CD4-positive, CD25-positive, alpha-beta regulatory T cell (primary cell): ENCODE measurements around the gene STK39. TPM values are rescaled to one million over a fixed set of nuclear protein-coding genes. Genes with fewer than 3 reads are reported as not detected.

Experiments used
- ATAC-seq, 2 donors: fragments of 150-1000 bp; cut with Tn5 transposase; one replicate each; pipeline ENCODE4 v1.10.0; 2021; ENCODE audit warnings: low read depth in 2 of 2, moderate number of reproducible peaks in 2 of 2, moderate library complexity in 1 of 2
- DNase-seq, 3 donors: peaks; one replicate each; pipeline versions ENCODE4 v3.0.0 to v3.0.0-alpha.2; 2012 to 2022; ENCODE audit warnings: mixed read lengths in 1 of 3
- H3K27ac ChIP-seq: one replicate; pipeline ENCODE4 v1.7.0; 2013; ENCODE audit warnings: mild to moderate bottlenecking, low read length; ENCODE audit not compliant: insufficient read depth, poor library complexity, severe bottlenecking
- H3K27me3 ChIP-seq: one replicate; pipeline ENCODE4 v1.7.0; 2013; ENCODE audit warnings: low read length; ENCODE audit not compliant: control insufficient read depth, insufficient read depth
- H3K36me3 ChIP-seq: one replicate; pipeline ENCODE4 v1.7.0; 2013; ENCODE audit warnings: mild to moderate bottlenecking, low read length, moderate library complexity; ENCODE audit not compliant: control insufficient read depth, insufficient read depth
- H3K4me1 ChIP-seq: 2 replicates; pipeline ENCODE4 v1.7.0; 2013; ENCODE audit warnings: mild to moderate bottlenecking, low read length; ENCODE audit not compliant: insufficient read depth, control insufficient read depth, poor library complexity, severe bottlenecking
- H3K4me3 ChIP-seq: one replicate; pipeline ENCODE4 v1.7.0; 2013; ENCODE audit warnings: low read depth, mild to moderate bottlenecking, low read length, moderate library complexity
- H3K9me3 ChIP-seq, 2 experiments: 1 replicate in 1 of 2; 2 replicates in 1 of 2; pipeline ENCODE4 v1.7.0; 2013; ENCODE audit warnings: low read length in 2 of 2, mild to moderate bottlenecking in 1 of 2, moderate library complexity in 1 of 2; ENCODE audit not compliant: control insufficient read depth in 2 of 2
- H3K27ac Mint-ChIP-seq, 3 donors: one replicate each; pipeline ENCODE4 v1.8.0; 2020 to 2022; ENCODE audit warnings: mild to moderate bottlenecking in 3 of 3, mixed read lengths in 3 of 3, moderate library complexity in 2 of 3
- H3K27me3 Mint-ChIP-seq: one replicate; pipeline ENCODE4 v1.8.0; 2022; ENCODE audit warnings: mild to moderate bottlenecking, mixed read lengths
- H3K36me3 Mint-ChIP-seq: one replicate; pipeline ENCODE4 v1.8.0; 2020; ENCODE audit warnings: mixed read lengths
- H3K4me1 Mint-ChIP-seq, 4 donors: one replicate each; pipeline ENCODE4 v1.8.0; 2020 to 2022; ENCODE audit warnings: mixed read lengths in 4 of 4, mild to moderate bottlenecking in 1 of 4
- H3K4me3 Mint-ChIP-seq, 4 donors: one replicate each; pipeline ENCODE4 v1.8.0; 2020 to 2022; ENCODE audit warnings: mild to moderate bottlenecking in 4 of 4, mixed read lengths in 4 of 4, moderate library complexity in 3 of 4
- H3K9me3 Mint-ChIP-seq, 7 donors: one replicate each; pipeline ENCODE4 v1.8.0; 2020 to 2022; ENCODE audit warnings: mixed read lengths in 7 of 7, mild to moderate bottlenecking in 3 of 7, moderate library complexity in 2 of 7
- polyA plus RNA-seq, 4 donors: library from polyadenylated mRNA; unstranded; fragments of 300-500 nt; fragmentation: Illumina TruSeq; gene quantifications; one replicate each; pipeline ENCODE4 v1.2.3, GENCODE V29; 2021
- total RNA-seq: library from RNA; stranded (reverse); gene quantifications from one replicate; pipeline ENCODE4 v1.2.3, GENCODE V29; 2022

STK39 gene
- total and polyA plus RNA-seq, 5 donors from 2014 or later = 4.4 to 27.2 (median 7.6) TPM

DNA sequence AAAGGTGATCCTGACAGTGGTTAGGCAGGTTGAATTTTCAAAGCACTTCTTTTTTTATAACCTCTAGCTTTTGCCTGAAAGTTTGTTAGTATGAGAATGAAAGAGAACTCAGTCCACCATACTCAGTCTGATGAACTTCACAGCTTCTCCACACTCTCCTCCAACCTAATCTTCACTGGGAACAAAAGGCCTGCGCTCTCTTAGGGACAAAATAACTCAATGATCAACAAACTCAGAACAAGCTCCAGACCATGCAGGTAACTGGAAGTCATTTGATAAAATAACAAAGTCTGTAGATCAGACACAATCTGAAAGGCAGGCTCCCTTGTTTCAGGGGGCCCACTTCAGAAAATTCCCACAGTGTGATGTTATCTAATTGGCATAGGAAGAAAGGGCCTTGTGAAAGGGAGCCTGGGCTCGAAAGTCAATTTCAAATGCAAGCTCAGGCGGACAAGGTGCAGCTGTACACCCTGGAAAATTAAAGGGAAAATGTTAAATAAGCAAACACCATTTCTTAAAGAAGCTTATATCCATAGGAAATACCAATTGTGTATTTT lies 142.2 kb downstream of the STK39 start:
- H3K4me1 Mint-ChIP-seq = peaks cover 0 to 8% (median 4%) of the 10 kb centered on the region in 4 donors
- no peak overlapping the region for H3K4me3 Mint-ChIP-seq

DNA sequence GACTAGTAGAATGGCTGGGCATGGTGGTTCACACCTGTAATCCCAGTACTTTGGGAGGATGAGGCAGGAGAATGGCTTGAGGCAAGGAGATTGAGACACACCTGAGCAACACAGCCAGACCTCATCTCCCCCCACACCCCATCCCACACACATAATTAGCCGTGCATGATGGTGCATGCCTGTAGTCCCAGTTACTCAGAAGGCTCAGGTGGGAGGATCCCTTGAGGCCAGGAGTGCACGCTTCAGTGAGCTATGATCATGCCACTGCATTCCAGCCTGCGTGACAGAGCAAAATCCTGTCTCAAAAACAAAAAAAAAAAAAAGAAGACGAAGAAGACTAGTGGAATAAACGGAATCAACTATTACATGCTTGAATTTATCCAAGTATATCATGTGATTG lies 150.0 kb downstream of the STK39 start:
- Mint-ChIP-seq H3K9me3 (peaks cover 0 to 2% (median 0%) of the 10 kb centered on the region in 7 donors), H3K27ac (no peak overlapping the region), H3K4me3 (no peak overlapping the region), H3K27me3 (no peaks in the 10 kb centered on the region), H3K36me3 (peaks cover 20% of the 10 kb centered on the region), H3K4me1 (no peaks in the 10 kb centered on the region)
- H3K27me3 ChIP-seq = no peaks in the 10 kb centered on the region
- no peak overlapping the region for H3K27ac ChIP-seq
- ATAC-seq (no peak), DNase-seq (no peak)
- H3K4me1 ChIP-seq = no peaks in the 10 kb centered on the region
- H3K4me3 ChIP-seq = no peak overlapping the region
- peaks cover 22% of the 10 kb centered on the region for H3K36me3 ChIP-seq
- no peaks in the 10 kb centered on the region for H3K9me3 ChIP-seq

More for the DNA sequence above, 142.2 kb downstream of the STK39 start:
- DNase-seq = no peak
- no peak for ATAC-seq
- no peak overlapping the region for H3K27ac ChIP-seq
- no peaks in the 10 kb centered on the region for H3K9me3 ChIP-seq
- Mint-ChIP-seq H3K27me3 (no peaks in the 10 kb centered on the region), H3K9me3 (peaks cover 0 to 2% (median 0%) of the 10 kb centered on the region in 7 donors), H3K27ac (peak overlapping the region in 2 of 3 donors; percentile 56 to 76), H3K36me3 (peaks cover 50% of the 10 kb centered on the region)
- no peaks in the 10 kb centered on the region for H3K27me3 ChIP-seq
- no peak overlapping the region for H3K4me3 ChIP-seq
- no peaks in the 10 kb centered on the region for H3K4me1 ChIP-seq
- peaks cover 23% of the 10 kb centered on the region for H3K36me3 ChIP-seq

DNA sequence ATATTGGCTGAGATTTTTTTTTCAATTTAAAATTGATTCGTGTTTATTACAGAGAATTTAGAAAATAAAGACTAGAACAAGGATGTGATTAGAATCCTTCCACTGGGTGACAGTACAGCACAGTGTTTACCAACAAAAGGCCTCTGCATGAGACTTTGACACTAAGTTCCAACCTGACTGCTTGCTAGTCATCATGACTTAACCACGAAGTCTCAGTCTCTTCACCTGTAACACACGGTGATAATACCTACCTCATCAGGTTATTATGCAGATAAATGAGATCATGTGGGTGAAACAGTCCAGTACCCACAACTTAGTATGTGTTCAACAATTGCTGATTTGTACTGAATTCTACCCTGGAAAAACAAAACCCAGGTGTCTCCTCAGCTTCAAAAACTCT lies 151.2 kb downstream of the STK39 start:
- H3K4me1 Mint-ChIP-seq = peaks cover 0 to 2% (median 0%) of the 10 kb centered on the region in 4 donors
- DNase-seq (no peak), ATAC-seq (no peak)
- peaks cover 0 to 2% (median 0%) of the 10 kb centered on the region in 7 donors for H3K9me3 Mint-ChIP-seq
- Histone ChIP-seq H3K4me3 (no peak overlapping the region), H3K27me3 (no peaks in the 10 kb centered on the region), H3K36me3 (peaks cover 16% of the 10 kb centered on the region), H3K4me1 (no peaks in the 10 kb centered on the region), H3K27ac (no peak overlapping the region), H3K9me3 (no peaks in the 10 kb centered on the region)
- no peak overlapping the region for H3K4me3 Mint-ChIP-seq
- no peak overlapping the region for H3K27ac Mint-ChIP-seq
- peaks cover 11% of the 10 kb centered on the region for H3K36me3 Mint-ChIP-seq
- H3K27me3 Mint-ChIP-seq = no peaks in the 10 kb centered on the region

DNA sequence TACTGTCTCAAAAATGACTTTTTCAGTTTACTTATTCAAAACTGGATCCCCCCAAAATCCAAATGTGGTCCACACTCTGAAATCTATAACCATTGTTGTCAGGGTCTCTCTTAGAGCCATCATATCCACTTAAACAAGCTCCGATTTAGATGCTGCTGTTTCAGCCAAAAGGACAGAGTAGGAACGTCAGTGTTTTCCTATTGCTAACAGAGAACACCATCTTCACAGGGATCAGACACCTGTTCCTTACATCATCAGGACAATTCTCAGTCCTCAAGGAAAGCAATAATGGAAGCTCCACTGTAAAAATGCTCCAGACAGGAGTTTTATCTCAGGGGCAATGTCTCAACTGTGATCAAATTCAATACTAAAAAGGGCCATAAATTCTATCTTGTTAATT lies 155.4 kb downstream of the STK39 start:
- Mint-ChIP-seq H3K9me3 (peaks cover 0 to 1% (median 0%) of the 10 kb centered on the region in 7 donors), H3K4me1 (peaks cover 6 to 20% (median 10%) of the 10 kb centered on the region in 4 donors), H3K27ac (no peak overlapping the region), H3K27me3 (no peaks in the 10 kb centered on the region), H3K36me3 (peaks cover 4% of the 10 kb centered on the region), H3K4me3 (no peak overlapping the region)
- Histone ChIP-seq H3K27me3 (no peaks in the 10 kb centered on the region), H3K4me1 (peaks cover 14% of the 10 kb centered on the region), H3K4me3 (no peak overlapping the region), H3K27ac (no peak overlapping the region), H3K36me3 (peaks cover 2% of the 10 kb centered on the region), H3K9me3 (no peaks in the 10 kb centered on the region)
- DNase-seq = no peak
- ATAC-seq = no peak

DNA sequence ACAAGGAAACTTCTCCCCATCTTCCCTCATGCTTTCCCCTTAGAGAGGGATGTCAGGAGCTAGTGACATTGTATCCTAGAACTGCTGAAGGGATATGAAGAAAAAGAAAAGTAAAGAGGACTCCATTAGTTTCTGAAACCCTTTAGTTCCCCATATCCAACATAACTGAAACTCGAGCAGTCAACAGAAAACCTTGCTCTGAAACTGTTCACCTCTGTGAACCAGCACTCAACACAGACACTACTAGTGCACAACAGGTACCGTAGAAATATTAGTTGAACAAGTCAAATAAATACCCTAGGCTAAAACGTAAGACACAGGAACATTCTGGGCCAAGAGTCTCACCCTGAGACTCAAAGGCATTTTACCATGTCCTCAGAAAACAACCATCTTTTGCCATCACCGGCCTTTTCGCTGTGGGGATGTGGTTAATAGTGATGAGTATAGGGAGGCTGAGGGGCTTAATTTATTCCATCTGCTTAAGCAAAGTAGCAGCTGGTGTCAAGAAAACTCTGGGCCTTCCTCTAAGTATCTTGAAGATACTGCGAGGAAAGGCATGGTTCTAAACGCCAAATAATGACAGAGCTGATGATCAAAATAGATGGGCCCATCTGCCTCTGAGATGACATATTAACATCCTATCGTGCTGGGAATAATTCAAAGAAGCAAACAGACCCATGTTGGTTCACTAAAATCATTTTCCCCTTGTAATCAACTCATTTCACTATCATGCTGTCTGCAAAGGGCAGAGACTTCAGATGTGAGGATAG lies 156.8 kb downstream of the STK39 start:
- no peaks in the 10 kb centered on the region for H3K27me3 ChIP-seq
- H3K27me3 Mint-ChIP-seq = no peaks in the 10 kb centered on the region
- peaks cover 0 to 1% (median 0%) of the 10 kb centered on the region in 7 donors for H3K9me3 Mint-ChIP-seq
- H3K4me3 Mint-ChIP-seq = peak overlapping the region in 2 of 4 donors; percentile 31 to 48
- H3K36me3 ChIP-seq = peaks cover 5% of the 10 kb centered on the region
- peaks cover 14% of the 10 kb centered on the region for H3K4me1 ChIP-seq
- peaks cover 6 to 20% (median 11%) of the 10 kb centered on the region in 4 donors for H3K4me1 Mint-ChIP-seq
- no peak for DNase-seq
- H3K36me3 Mint-ChIP-seq = peaks cover 7% of the 10 kb centered on the region
- no peak overlapping the region for H3K27ac ChIP-seq
- H3K27ac Mint-ChIP-seq = peak overlapping the region in 2 of 3 donors; percentile 60 to 85
- no peak for ATAC-seq
- no peak overlapping the region for H3K4me3 ChIP-seq
- no peaks in the 10 kb centered on the region for H3K9me3 ChIP-seq

DNA sequence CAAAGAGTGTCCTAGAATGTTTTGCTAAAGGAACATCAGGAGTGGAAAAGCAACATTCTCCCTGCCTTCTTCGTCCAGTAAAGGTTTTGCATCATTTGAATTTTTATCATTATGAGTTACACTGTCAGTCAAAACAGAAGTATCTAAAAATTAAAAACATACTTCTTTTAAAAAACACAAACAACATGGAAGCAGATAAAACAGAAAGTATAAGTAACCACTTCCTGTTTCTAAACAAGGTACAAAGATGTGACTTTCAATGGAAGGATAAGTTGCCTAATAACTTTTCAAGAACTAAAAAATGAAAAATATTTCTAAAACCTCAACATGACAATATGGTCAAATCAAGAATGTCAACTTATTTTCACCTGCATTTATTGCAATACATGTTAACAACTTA lies 158.2 kb downstream of the STK39 start:
- Mint-ChIP-seq H3K9me3 (peaks cover 0 to 1% (median 0%) of the 10 kb centered on the region in 7 donors), H3K27me3 (no peaks in the 10 kb centered on the region), H3K4me3 (peak overlapping the region in 3 of 4 donors; percentile 16 to 72 (median 60)), H3K36me3 (peaks cover 11% of the 10 kb centered on the region), H3K4me1 (peaks cover 6 to 22% (median 12%) of the 10 kb centered on the region in 4 donors), H3K27ac (peak overlapping the region; percentile 90 to 96 (median 91))
- peaks cover 14% of the 10 kb centered on the region for H3K4me1 ChIP-seq
- ATAC-seq = peak in 1 of 2 donors; percentile 38
- H3K27ac ChIP-seq = peak overlapping the region; percentile 66
- no peaks in the 10 kb centered on the region for H3K9me3 ChIP-seq
- peak in 2 of 3 donors; percentile 12 to 43 for DNase-seq
- H3K36me3 ChIP-seq = peaks cover 5% of the 10 kb centered on the region
- peak overlapping the region; percentile 64 for H3K4me3 ChIP-seq
- H3K27me3 ChIP-seq = no peaks in the 10 kb centered on the region

DNA sequence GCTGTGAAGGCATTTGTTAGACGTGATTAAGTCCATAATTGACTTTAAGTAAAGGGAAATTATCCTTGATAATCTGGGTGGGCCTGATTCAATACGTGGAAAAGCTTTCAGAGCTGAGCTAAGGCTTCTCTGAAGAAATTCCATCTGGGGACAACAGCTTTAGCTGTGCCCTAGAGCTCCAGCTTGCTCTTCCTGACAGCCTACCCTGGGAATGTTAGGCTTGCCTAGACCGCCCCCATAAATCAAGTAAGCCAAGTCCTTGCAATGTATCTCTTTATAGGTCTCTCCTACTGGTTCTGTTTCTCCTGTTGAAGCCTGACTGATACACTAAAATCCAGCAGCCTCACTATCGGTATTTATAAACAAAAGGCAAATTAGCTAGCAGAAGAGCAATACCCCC lies 160.0 kb downstream of the STK39 start:
- no peak for ATAC-seq
- Histone ChIP-seq H3K27ac (no peak overlapping the region), H3K4me1 (peaks cover 14% of the 10 kb centered on the region), H3K4me3 (no peak overlapping the region), H3K27me3 (no peaks in the 10 kb centered on the region), H3K36me3 (peaks cover 6% of the 10 kb centered on the region), H3K9me3 (no peaks in the 10 kb centered on the region)
- Mint-ChIP-seq H3K4me3 (no peak overlapping the region), H3K27ac (peak overlapping the region in 2 of 3 donors; percentile 21 to 32), H3K27me3 (no peaks in the 10 kb centered on the region), H3K4me1 (peaks cover 6 to 24% (median 20%) of the 10 kb centered on the region in 4 donors), H3K9me3 (peaks cover 0 to 7% (median 0%) of the 10 kb centered on the region in 7 donors), H3K36me3 (peaks cover 16% of the 10 kb centered on the region)
- no peak for DNase-seq
